Ovary (tissue), 3 donors: ENCODE results near the gene HAUS8.

Experiments used
- EP300 ChIP-seq: sonication (generic); formaldehyde crosslinking; IDR thresholded peaks from one replicate; pipeline ENCODE4 v1.6.1; 2017; ENCODE audit warnings: antibody characterized with exemption
- POLR2A ChIP-seq: fragments of 450-650 bp; IDR thresholded peaks from one replicate; pipeline ENCODE4 v1.6.1; 2017; ENCODE audit warnings: antibody characterized with exemption, mild to moderate bottlenecking, moderate library complexity
- TF ChIP-seq, protein P1 (sequence below), 3 donors: fragments of 450-650 bp in 2 of 3; fragments of 200-600 bp in 1 of 3; IDR thresholded peaks; one replicate each; pipeline versions ENCODE4 v1.5.1 to v1.8.0; 2016 to 2022; ENCODE audit warnings: antibody characterized with exemption in 3 of 3, mild to moderate bottlenecking in 1 of 3
- donor health status: DM: no; HTN: no; CAD: no.

DNA sequence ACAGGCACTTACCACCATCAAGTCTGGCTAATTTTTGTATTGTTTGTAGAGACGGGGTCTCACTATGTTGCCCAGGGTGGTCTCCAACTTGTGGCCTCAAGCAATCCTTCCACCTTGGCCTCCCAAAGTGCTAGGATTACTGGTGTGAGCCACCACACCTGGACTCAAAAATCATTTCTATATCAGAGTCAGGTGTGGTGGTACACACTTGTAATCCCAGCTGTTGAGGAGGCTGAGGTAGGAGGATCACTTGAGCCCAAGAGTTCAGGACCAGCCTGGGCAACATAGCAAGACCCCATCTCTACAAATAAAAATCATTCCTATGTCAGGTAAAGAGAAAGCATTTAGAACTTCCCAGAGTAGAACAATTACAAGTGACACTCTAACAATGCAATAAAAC lies 48.8 kb upstream of the HAUS8 start:
- TF ChIP-seq, protein P1, sequence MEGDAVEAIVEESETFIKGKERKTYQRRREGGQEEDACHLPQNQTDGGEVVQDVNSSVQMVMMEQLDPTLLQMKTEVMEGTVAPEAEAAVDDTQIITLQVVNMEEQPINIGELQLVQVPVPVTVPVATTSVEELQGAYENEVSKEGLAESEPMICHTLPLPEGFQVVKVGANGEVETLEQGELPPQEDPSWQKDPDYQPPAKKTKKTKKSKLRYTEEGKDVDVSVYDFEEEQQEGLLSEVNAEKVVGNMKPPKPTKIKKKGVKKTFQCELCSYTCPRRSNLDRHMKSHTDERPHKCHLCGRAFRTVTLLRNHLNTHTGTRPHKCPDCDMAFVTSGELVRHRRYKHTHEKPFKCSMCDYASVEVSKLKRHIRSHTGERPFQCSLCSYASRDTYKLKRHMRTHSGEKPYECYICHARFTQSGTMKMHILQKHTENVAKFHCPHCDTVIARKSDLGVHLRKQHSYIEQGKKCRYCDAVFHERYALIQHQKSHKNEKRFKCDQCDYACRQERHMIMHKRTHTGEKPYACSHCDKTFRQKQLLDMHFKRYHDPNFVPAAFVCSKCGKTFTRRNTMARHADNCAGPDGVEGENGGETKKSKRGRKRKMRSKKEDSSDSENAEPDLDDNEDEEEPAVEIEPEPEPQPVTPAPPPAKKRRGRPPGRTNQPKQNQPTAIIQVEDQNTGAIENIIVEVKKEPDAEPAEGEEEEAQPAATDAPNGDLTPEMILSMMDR (IDR thresholded peaks at IDR 0.05), result no peak
- TF ChIP-seq EP300, result no peak
- no peak for TF ChIP-seq POLR2A
